ENCODE results near the gene RABL2B. TPM values are rescaled to one million over a fixed set of nuclear protein-coding genes. Genes with fewer than 3 reads are reported as not detected.
"Not testable (repeated sequence)": the region's sequence is repeated elsewhere in the genome, so short reads cannot be mapped to it uniquely, and the experiment has no call there.

The RABL2B gene
- 6.7 TPM for total RNA-seq
- long read RNA-seq, partial matches to known transcripts, result 2 of 8 reads
- long read RNA-seq, other reads (novel, unspliced or antisense), result 6 of 8 reads

- ATAC-seq, result peak; percentile 98
- intact Hi-C loops (cut with micrococcal nuclease), result not testable (repeated sequence)
- DNase-seq, result peak; percentile 94
Measured at GRCh38 chr22:50783033-50783879, at the start of gene RABL2B. RABL2B (minus strand) TSS chr22:50783636; CDS start chr22:50782294, 1,342 bp downstream.

- intact Hi-C loops (cut with micrococcal nuclease); ATAC-seq; DNase-seq: not testable (repeated sequence)
Measured at GRCh38 chr22:50786936-50787335, 3.5 kb upstream of the RABL2B start.

GRCh38 chr22:50785289-50785688, 1.9 kb upstream of the RABL2B start:
- ATAC-seq; intact Hi-C loops (cut with micrococcal nuclease); DNase-seq: not testable (repeated sequence)

GRCh38 chr22:50783880-50784276, 442 bp upstream of the RABL2B start:
- peak; percentile 26 for ATAC-seq
- DNase-seq; intact Hi-C loops (cut with micrococcal nuclease): not testable (repeated sequence)

- intact Hi-C loops (cut with micrococcal nuclease); ATAC-seq; DNase-seq: not testable (repeated sequence)
Measured at GRCh38 chr22:50782253-50782652, 1.2 kb downstream of the RABL2B start.

GRCh38 chr22:50780244-50780643, 3.2 kb downstream of the RABL2B start:
- intact Hi-C loops (cut with micrococcal nuclease); DNase-seq; ATAC-seq: not testable (repeated sequence)

- ATAC-seq; DNase-seq; intact Hi-C loops (cut with micrococcal nuclease): not testable (repeated sequence)
Measured at GRCh38 chr22:50777631-50778030, 5.8 kb downstream of the RABL2B start.

GRCh38 chr22:50775132-50775531, 8.3 kb downstream of the RABL2B start:
- DNase-seq (peak; percentile 43), ATAC-seq (peak; percentile 49)
- intact Hi-C loops (cut with micrococcal nuclease), result not testable (repeated sequence)

- DNase-seq; intact Hi-C loops (cut with micrococcal nuclease); ATAC-seq: not testable (repeated sequence)
Measured at GRCh38 chr22:50764288-50764687, 19.1 kb downstream of the RABL2B start.

GRCh38 chr22:50761829-50762228, 21.6 kb downstream of the RABL2B start:
- DNase-seq; ATAC-seq; intact Hi-C loops (cut with micrococcal nuclease): not testable (repeated sequence)

GRCh38 chr22:50759597-50760341, 23.7 kb downstream of the RABL2B start:
- ATAC-seq; intact Hi-C loops (cut with micrococcal nuclease); DNase-seq: not testable (repeated sequence)

GRCh38 chr22:50756949-50757491, 26.4 kb downstream of the RABL2B start:
- peak; percentile 57 for DNase-seq

GRCh38 chr22:50756406-50756805, 27.0 kb downstream of the RABL2B start:
- ATAC-seq; intact Hi-C loops (cut with micrococcal nuclease); DNase-seq: not testable (repeated sequence)

More at GRCh38 chr22:50756949-50757491, 26.4 kb downstream of the RABL2B start:
- intact Hi-C loops (cut with micrococcal nuclease); ATAC-seq: not testable (repeated sequence)

- intact Hi-C loops (cut with micrococcal nuclease); DNase-seq; ATAC-seq: not testable (repeated sequence)
Measured at GRCh38 chr22:50755251-50755650, 28.2 kb downstream of the RABL2B start.

- DNase-seq; ATAC-seq; intact Hi-C loops (cut with micrococcal nuclease): not testable (repeated sequence)
Measured at GRCh38 chr22:50749302-50750074, 33.9 kb downstream of the RABL2B start.

- DNase-seq; intact Hi-C loops (cut with micrococcal nuclease); ATAC-seq: not testable (repeated sequence)
Measured at GRCh38 chr22:50748630-50749029, 34.8 kb downstream of the RABL2B start.

- ATAC-seq; intact Hi-C loops (cut with micrococcal nuclease); DNase-seq: not testable (repeated sequence)
Measured at GRCh38 chr22:50747521-50747920, 35.9 kb downstream of the RABL2B start.

GRCh38 chr22:50744424-50744823, 39.0 kb downstream of the RABL2B start:
- DNase-seq; intact Hi-C loops (cut with micrococcal nuclease); ATAC-seq: not testable (repeated sequence)

Data from left ventricle myocardium superior (tissue), 1 donor.